HG03025 (cell line): ENCODE data around the gene LSP1.

ENCODE experiments used
- ATAC-seq: cut with Tn5 transposase; IDR thresholded peaks from one replicate; pipeline ENCODE4 v1.9.1; 2021; ENCODE audit warnings: mild to moderate bottlenecking, moderate library complexity; ENCODE audit not compliant: unreplicated experiment, low FRiP score

LSP1 gene

GRCh38 chr11:1926156-1927025 lies 73.5 kb downstream of the LSP1 start:
- no peak for ATAC-seq

GRCh38 chr11:1927026-1927847 lies 74.4 kb downstream of the LSP1 start:
- ATAC-seq, result no peak

GRCh38 chr11:1927848-1928469 lies 75.1 kb downstream of the LSP1 start:
- no peak for ATAC-seq

GRCh38 chr11:1928470-1928890 lies 75.6 kb downstream of the LSP1 start:
- no peak for ATAC-seq

GRCh38 chr11:1928891-1929541 lies 76.1 kb downstream of the LSP1 start:
- no peak for ATAC-seq

GRCh38 chr11:1929621-1930461 lies 77.0 kb downstream of the LSP1 start:
- no peak for ATAC-seq

- no peak for ATAC-seq
Measured at GRCh38 chr11:1930462-1930830, 77.6 kb downstream of the LSP1 start.

- no peak for ATAC-seq
Measured at GRCh38 chr11:1931341-1932104, 78.6 kb downstream of the LSP1 start.

GRCh38 chr11:1932105-1932480 lies 79.2 kb downstream of the LSP1 start:
- ATAC-seq, result no peak

GRCh38 chr11:1932681-1933080 lies 79.8 kb downstream of the LSP1 start:
- no peak for ATAC-seq

GRCh38 chr11:1933416-1934334 lies 80.8 kb downstream of the LSP1 start:
- ATAC-seq, result no peak

GRCh38 chr11:1934335-1935155 lies 81.7 kb downstream of the LSP1 start:
- ATAC-seq, result no peak

- no peak for ATAC-seq
Measured at GRCh38 chr11:1935156-1936071, 82.5 kb downstream of the LSP1 start.

- ATAC-seq, result no peak
Measured at GRCh38 chr11:1936072-1936780, 83.3 kb downstream of the LSP1 start.

GRCh38 chr11:1936781-1937615 lies 84.1 kb downstream of the LSP1 start:
- ATAC-seq, result no peak
